ENCODE results near the gene FRYL.

The FRYL gene

DNA sequence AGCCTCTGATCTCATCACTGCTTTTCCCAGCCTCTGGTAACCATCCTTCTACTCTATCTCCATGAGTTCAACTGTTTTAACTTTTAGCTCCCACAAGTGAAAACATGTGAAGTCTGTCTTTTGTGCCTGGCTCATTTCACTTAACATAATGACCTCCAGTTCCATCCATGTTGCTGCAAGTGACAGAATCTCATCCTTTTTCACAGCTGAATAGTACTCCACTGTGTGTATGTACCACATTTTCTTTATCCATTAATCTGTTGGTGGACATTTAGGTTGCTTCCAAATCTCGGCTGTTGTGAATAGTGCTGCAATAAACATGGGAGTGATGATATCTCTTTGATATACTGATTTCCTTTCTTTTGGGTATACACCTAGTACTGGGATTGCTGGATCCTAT lies 109.5 kb downstream of the FRYL start:
- TF ChIP-seq RAD21 (IDR thresholded peaks at IDR 0.05; ENCODE audit: low read depth) (no peak), REST (IDR thresholded peaks at IDR 0.05; ENCODE audit: low read depth) (no peak), TAF1 (IDR thresholded peaks at IDR 0.05; ENCODE audit: low read depth) (no peak), EGR1 (IDR thresholded peaks at IDR 0.05) (no peak), TEAD4 (IDR thresholded peaks at IDR 0.05) (no peak), CEBPB (IDR thresholded peaks at IDR 0.05) (no peak)

DNA sequence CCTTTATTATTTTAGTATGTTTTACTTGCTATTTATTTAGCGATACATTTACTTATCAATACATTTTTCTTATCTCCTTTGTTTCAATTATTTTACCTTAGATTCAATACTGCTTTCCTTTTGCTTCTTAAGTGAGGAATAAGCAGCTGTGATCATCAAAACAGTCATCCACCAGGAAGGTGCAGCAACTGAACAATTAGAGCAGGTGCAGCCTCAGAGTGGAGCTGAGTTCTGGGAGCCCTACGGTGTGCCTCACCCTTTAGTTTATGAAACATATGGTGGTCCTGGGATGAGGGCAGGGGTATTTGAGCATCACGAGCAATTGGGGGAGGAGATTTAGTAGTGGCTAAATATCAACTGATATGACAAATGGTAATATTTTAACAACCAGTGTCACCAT lies 111.0 kb downstream of the FRYL start:
- TF ChIP-seq REST (IDR thresholded peaks at IDR 0.05; ENCODE audit: low read depth) (no peak), YY1 (IDR thresholded peaks at IDR 0.05; ENCODE audit: low read depth) (no peak), MAX (IDR thresholded peaks at IDR 0.05) (no peak), CREB1 (IDR thresholded peaks at IDR 0.05; ENCODE audit: low read depth) (no peak), NFIC (IDR thresholded peaks at IDR 0.05) (no peak), CEBPB (IDR thresholded peaks at IDR 0.05) (no peak)

DNA sequence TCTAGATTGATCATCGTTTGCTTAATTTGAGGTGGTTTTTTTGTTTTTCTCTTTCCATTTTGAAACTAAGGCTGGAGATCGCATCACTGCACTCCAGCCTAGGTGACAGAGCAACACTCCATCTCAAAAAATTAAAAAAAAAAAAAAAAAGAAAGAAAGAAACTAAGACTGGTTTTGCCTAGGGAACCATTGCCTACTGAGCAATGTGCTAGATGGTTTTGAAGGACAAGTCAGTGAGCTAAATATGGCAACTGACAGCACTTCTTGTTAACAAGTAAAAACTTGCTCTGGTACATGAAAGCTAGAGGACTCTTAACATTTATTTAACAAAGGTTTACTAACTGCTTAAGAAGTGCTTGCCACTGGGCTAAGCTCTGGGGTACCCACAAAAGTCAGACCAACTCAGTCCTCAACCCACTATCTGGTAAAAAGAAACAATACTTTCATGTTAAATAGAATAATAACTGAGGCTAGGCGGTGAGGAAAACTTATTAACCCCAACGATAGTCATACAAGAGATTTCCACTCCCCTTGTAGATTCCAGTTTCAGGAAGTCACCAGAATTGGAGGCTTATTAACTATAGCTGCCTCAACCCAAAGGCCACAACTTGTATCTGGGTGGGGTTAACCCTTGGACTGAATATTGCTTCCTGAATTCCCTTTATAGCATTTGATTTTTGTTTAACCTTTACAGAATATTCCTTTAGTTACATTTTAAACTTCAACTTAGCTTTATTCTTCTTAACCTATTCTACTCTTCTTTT lies 111.6 kb downstream of the FRYL start:
- TF ChIP-seq CEBPB (IDR thresholded peaks at IDR 0.05), result no peak
- TF ChIP-seq TEAD4 (IDR thresholded peaks at IDR 0.05), result no peak
- TF ChIP-seq TAF1 (IDR thresholded peaks at IDR 0.05; ENCODE audit: low read depth), result no peak
- TF ChIP-seq RAD21 (IDR thresholded peaks at IDR 0.05; ENCODE audit: low read depth), result no peak
- TF ChIP-seq ZBTB7A (IDR thresholded peaks at IDR 0.05; ENCODE audit: low read depth), result no peak
- TF ChIP-seq EGR1 (IDR thresholded peaks at IDR 0.05), result no peak
- TF ChIP-seq NFIC (IDR thresholded peaks at IDR 0.05), result no peak

DNA sequence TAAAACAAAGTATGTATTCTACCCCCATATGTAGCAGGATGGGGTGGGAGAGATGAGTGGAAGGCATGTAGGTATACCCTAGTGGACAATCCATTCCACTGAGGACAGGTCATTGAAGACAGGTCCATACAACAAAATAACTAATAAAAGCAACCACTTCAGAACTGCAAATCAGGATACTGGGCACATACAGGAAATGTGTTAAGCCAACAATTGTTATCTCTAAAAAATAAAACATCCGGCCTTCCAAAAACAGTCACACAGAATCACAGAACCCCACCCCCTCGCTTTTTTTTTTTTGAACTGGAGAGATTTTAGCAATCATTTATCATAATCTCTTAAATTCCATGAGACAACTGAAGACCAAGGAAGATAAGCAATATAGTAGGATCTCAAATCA lies 112.9 kb downstream of the FRYL start:
- no peak for TF ChIP-seq EGR1 (IDR thresholded peaks at IDR 0.05)
- TF ChIP-seq YY1 (IDR thresholded peaks at IDR 0.05; ENCODE audit: low read depth), result no peak
- TF ChIP-seq CEBPB (IDR thresholded peaks at IDR 0.05), result no peak

GRCh38 chr4:48665555-48666186 lies 114.4 kb downstream of the FRYL start:
- TF ChIP-seq TEAD4 (IDR thresholded peaks at IDR 0.05) (no peak), TAF1 (IDR thresholded peaks at IDR 0.05; ENCODE audit: low read depth) (no peak), EP300 (IDR thresholded peaks at IDR 0.05; ENCODE audit: borderline replicate concordance) (no peak), TCF12 (IDR thresholded peaks at IDR 0.05; ENCODE audit: low read depth) (no peak), NFIC (IDR thresholded peaks at IDR 0.05) (no peak), RAD21 (IDR thresholded peaks at IDR 0.05; ENCODE audit: low read depth) (no peak), REST (IDR thresholded peaks at IDR 0.05; ENCODE audit: low read depth) (no peak), EGR1 (IDR thresholded peaks at IDR 0.05) (no peak), FOXM1 (IDR thresholded peaks at IDR 0.05; ENCODE audit: borderline replicate concordance, low read depth) (no peak), ZBTB7A (IDR thresholded peaks at IDR 0.05; ENCODE audit: low read depth) (no peak), MAX (IDR thresholded peaks at IDR 0.05) (no peak), CEBPB (IDR thresholded peaks at IDR 0.05) (no peak), YY1 (IDR thresholded peaks at IDR 0.05; ENCODE audit: low read depth) (no peak), CREB1 (IDR thresholded peaks at IDR 0.05; ENCODE audit: low read depth) (no peak)
- TF ChIP-seq, protein P1, sequence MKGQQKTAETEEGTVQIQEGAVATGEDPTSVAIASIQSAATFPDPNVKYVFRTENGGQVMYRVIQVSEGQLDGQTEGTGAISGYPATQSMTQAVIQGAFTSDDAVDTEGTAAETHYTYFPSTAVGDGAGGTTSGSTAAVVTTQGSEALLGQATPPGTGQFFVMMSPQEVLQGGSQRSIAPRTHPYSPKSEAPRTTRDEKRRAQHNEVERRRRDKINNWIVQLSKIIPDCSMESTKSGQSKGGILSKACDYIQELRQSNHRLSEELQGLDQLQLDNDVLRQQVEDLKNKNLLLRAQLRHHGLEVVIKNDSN (IDR thresholded peaks at IDR 0.05), result no peak
